Measurements from ENCODE around the gene GLIPR1L1.

Gene GLIPR1L1

GRCh38 chr12:75350413-75350812, 15.9 kb downstream of the GLIPR1L1 start:
- Histone ChIP-seq H3K9me2 (replicated peaks; ENCODE audit: insufficient read depth, low read length) (no peaks in the 10 kb centered on the region), H2AFZ (ENCODE audit: low read depth, low read length, severe bottlenecking) (no peak overlapping the region), H3K27ac (ENCODE audit: low read depth, low read length) (no peak overlapping the region), H3K4me2 (ENCODE audit: low read depth, low read length, poor library complexity, severe bottlenecking) (no peak overlapping the region), H3K27me3 (ENCODE audit: low read length) (no peaks in the 10 kb centered on the region), H3F3A (ENCODE audit: insufficient read depth) (no peaks in the 10 kb centered on the region), H3K4me3 (ENCODE audit: insufficient read depth, low read length, poor library complexity, severe bottlenecking) (no peak overlapping the region), H3K79me2 (ENCODE audit: insufficient read depth, low read length) (no peaks in the 10 kb centered on the region), H4K20me1 (ENCODE audit: low read depth, low read length) (no peaks in the 10 kb centered on the region), H3K9me3 (ENCODE audit: insufficient read depth, low read length) (no peaks in the 10 kb centered on the region), H3K9ac (ENCODE audit: low read length) (no peak overlapping the region), H3K36me3 (ENCODE audit: low read length) (no peaks in the 10 kb centered on the region)
- TF ChIP-seq EZH2phosphoT487 (conservative IDR thresholded peaks at IDR 0.05; ENCODE audit: low read length) (no peak), CTCF (IDR thresholded peaks at IDR 0.05; ENCODE audit: insufficient read depth, low read length, poor library complexity, severe bottlenecking) (no peak)

GRCh38 chr12:75354011-75354410, 19.5 kb downstream of the GLIPR1L1 start:
- Histone ChIP-seq H3K27ac (ENCODE audit: low read depth, low read length) (no peak overlapping the region), H4K20me1 (ENCODE audit: low read depth, low read length) (no peaks in the 10 kb centered on the region), H3K4me3 (ENCODE audit: insufficient read depth, low read length, poor library complexity, severe bottlenecking) (no peak overlapping the region), H3K4me2 (ENCODE audit: low read depth, low read length, poor library complexity, severe bottlenecking) (no peak overlapping the region), H2AFZ (ENCODE audit: low read depth, low read length, severe bottlenecking) (no peak overlapping the region), H3F3A (ENCODE audit: insufficient read depth) (no peaks in the 10 kb centered on the region), H3K9me3 (ENCODE audit: insufficient read depth, low read length) (no peaks in the 10 kb centered on the region), H3K9ac (ENCODE audit: low read length) (no peak overlapping the region), H3K79me2 (ENCODE audit: insufficient read depth, low read length) (no peaks in the 10 kb centered on the region), H3K36me3 (ENCODE audit: low read length) (no peaks in the 10 kb centered on the region), H3K27me3 (ENCODE audit: low read length) (no peaks in the 10 kb centered on the region), H3K9me2 (replicated peaks; ENCODE audit: insufficient read depth, low read length) (no peaks in the 10 kb centered on the region)
- TF ChIP-seq EZH2phosphoT487 (conservative IDR thresholded peaks at IDR 0.05; ENCODE audit: low read length) = no peak
- TF ChIP-seq CTCF (IDR thresholded peaks at IDR 0.05; ENCODE audit: insufficient read depth, low read length, poor library complexity, severe bottlenecking) = no peak

DNA sequence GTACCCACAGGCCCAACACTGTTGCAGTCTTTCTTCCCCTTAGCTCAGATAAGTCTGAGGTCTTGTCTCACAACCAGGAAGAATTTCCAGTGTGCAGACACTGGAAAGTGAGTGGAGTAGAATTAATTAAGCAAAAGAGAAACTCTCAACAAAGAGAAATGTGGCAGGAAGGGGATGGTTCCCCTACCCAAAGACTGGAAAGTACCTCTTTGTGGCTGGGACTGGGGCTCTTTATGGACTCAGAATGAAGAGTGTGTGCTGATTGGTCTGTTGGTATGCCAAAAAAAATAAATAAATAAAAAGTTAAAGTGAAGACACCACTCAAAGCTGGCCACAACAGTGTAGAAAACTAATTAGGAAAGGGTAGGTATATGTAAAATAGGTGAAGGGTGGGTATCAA, 26.4 kb downstream of the GLIPR1L1 start:
- Histone ChIP-seq H3K4me3 (ENCODE audit: insufficient read depth, low read length, poor library complexity, severe bottlenecking) (no peak overlapping the region), H3K79me2 (ENCODE audit: insufficient read depth, low read length) (no peaks in the 10 kb centered on the region), H3K27ac (ENCODE audit: low read depth, low read length) (no peak overlapping the region), H3K9me2 (replicated peaks; ENCODE audit: insufficient read depth, low read length) (no peaks in the 10 kb centered on the region), H3F3A (ENCODE audit: insufficient read depth) (no peaks in the 10 kb centered on the region), H3K36me3 (ENCODE audit: low read length) (no peaks in the 10 kb centered on the region), H4K20me1 (ENCODE audit: low read depth, low read length) (no peaks in the 10 kb centered on the region), H3K4me2 (ENCODE audit: low read depth, low read length, poor library complexity, severe bottlenecking) (no peak overlapping the region), H3K9ac (ENCODE audit: low read length) (no peak overlapping the region), H3K27me3 (ENCODE audit: low read length) (no peaks in the 10 kb centered on the region), H2AFZ (ENCODE audit: low read depth, low read length, severe bottlenecking) (no peak overlapping the region), H3K9me3 (ENCODE audit: insufficient read depth, low read length) (no peaks in the 10 kb centered on the region)
- TF ChIP-seq CTCF (IDR thresholded peaks at IDR 0.05; ENCODE audit: insufficient read depth, low read length, poor library complexity, severe bottlenecking) (no peak), EZH2phosphoT487 (conservative IDR thresholded peaks at IDR 0.05; ENCODE audit: low read length) (no peak)
